Stimulated activated CD4-positive, alpha-beta T cell treated with anti-CD3 and anti-CD28 coated beads, Interleukin-15, amount 100 ng/mL, for 48 hours (primary cell): ENCODE data around the gene SYNJ2BP.
"Not testable (repeated sequence)": the region's sequence is repeated elsewhere in the genome, so short reads cannot be mapped to it uniquely, and the experiment has no call there.

Experiments used
- DNase-seq, 2 donors: peaks; one replicate each; pipeline ENCODE4 v3.0.0-alpha.2; 2020; ENCODE audit warnings: low read depth in 2 of 2

Gene SYNJ2BP

GRCh38 chr14:70416725-70417349, at the start of gene SYNJ2BP:
Gene SYNJ2BP (minus strand): TSS chr14:70417090. CDS start chr14:70416963, 127 bp downstream.
- DNase-seq: peak; percentile 23 to 28

GRCh38 chr14:70454731-70455130, 37.8 kb upstream of the SYNJ2BP start:
- DNase-seq: no peak

- no peak for DNase-seq
Observed at GRCh38 chr14:70451874-70452273, 35.0 kb upstream of the SYNJ2BP start, which contains the start of gene ADAM21. Gene ADAM21 (plus strand): TSS chr14:70452174. CDS start chr14:70457500, 5,326 bp downstream.

- no peak for DNase-seq
Observed at GRCh38 chr14:70448633-70449340, 31.9 kb upstream of the SYNJ2BP start.

GRCh38 chr14:70442750-70443149, 25.9 kb upstream of the SYNJ2BP start:
- DNase-seq: no peak

- DNase-seq: no peak
Observed at GRCh38 chr14:70441641-70442040, 24.8 kb upstream of the SYNJ2BP start.

- no peak for DNase-seq
Observed at GRCh38 chr14:70436867-70437266, 20.0 kb upstream of the SYNJ2BP start.

- not testable (repeated sequence) for DNase-seq
Observed at GRCh38 chr14:70426555-70426954, 9.7 kb upstream of the SYNJ2BP start.

GRCh38 chr14:70425354-70425753, 8.5 kb upstream of the SYNJ2BP start:
- DNase-seq: no peak

- no peak for DNase-seq
Observed at GRCh38 chr14:70422538-70422937, 5.6 kb upstream of the SYNJ2BP start.

GRCh38 chr14:70419270-70419931, 2.5 kb upstream of the SYNJ2BP start:
- not testable (repeated sequence) for DNase-seq

GRCh38 chr14:70416338-70416724, 559 bp downstream of the SYNJ2BP start:
- DNase-seq: no peak

- no peak for DNase-seq
Observed at GRCh38 chr14:70415788-70416187, 1.1 kb downstream of the SYNJ2BP start.

- DNase-seq: no peak
Observed at GRCh38 chr14:70407621-70408020, 9.3 kb downstream of the SYNJ2BP start.

- DNase-seq: not testable (repeated sequence)
Observed at GRCh38 chr14:70406216-70406615, 10.7 kb downstream of the SYNJ2BP start.

GRCh38 chr14:70403335-70403734, 13.6 kb downstream of the SYNJ2BP start:
- not testable (repeated sequence) for DNase-seq

GRCh38 chr14:70401643-70402042, 15.2 kb downstream of the SYNJ2BP start:
- no peak for DNase-seq

GRCh38 chr14:70398706-70399431, 18.0 kb downstream of the SYNJ2BP start:
- no peak for DNase-seq

GRCh38 chr14:70398280-70398679, 18.6 kb downstream of the SYNJ2BP start:
- DNase-seq: no peak

- no peak for DNase-seq
Observed at GRCh38 chr14:70397746-70398145, 19.1 kb downstream of the SYNJ2BP start.

GRCh38 chr14:70394674-70395306, 22.1 kb downstream of the SYNJ2BP start:
- no peak for DNase-seq

GRCh38 chr14:70392676-70393075, 24.2 kb downstream of the SYNJ2BP start:
- no peak for DNase-seq
